ENCODE measurements around the gene UBE2I.

UBE2I gene

DNA sequence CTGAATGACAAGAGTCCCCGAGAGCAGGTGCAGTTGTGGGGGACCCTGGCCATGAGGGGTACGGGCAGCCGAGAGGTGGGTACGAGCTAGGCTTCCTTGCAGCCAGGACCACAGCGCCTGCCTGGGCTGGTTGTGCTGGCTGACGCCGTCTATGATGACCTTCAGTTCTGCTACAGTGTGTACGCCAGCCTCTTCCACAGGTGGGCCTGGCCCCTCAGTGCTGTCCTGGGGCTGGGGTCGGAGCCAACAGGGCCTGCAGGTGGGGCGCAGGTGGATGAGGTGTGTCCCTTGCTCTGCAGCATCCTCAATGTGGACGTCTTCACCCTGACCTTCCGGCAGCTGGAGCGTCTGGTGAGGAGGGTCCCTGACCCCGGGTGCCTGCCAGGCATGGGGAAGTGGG lies 35.1 kb downstream of the UBE2I start:
- DNase-seq, result no peak

DNA sequence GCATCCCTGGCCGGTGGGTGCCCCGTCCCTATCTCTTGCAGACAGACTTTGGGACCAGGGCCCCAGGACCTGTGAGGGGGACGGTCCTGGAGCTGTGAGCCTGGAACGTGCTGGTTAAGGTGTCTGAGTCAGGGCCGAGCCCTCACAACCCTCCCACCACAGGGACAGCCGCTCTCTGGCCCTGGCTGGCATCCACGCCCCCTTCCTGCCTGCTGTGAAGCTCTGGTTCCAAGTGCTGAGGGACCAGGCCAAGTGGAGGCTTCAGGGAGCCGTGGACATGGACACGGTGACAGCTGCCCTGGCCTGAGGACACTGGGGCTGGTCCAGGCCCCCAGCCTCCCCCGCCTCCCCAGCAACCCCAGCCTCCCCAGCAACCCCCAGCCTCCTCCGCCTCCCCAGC lies 35.7 kb downstream of the UBE2I start:
- DNase-seq, result no peak

- no peak for DNase-seq
Measured at GRCh38 chr16:1345651-1346421, 36.4 kb downstream of the UBE2I start.

GRCh38 chr16:1346422-1347285 lies 37.2 kb downstream of the UBE2I start:
- DNase-seq, result no peak

DNA sequence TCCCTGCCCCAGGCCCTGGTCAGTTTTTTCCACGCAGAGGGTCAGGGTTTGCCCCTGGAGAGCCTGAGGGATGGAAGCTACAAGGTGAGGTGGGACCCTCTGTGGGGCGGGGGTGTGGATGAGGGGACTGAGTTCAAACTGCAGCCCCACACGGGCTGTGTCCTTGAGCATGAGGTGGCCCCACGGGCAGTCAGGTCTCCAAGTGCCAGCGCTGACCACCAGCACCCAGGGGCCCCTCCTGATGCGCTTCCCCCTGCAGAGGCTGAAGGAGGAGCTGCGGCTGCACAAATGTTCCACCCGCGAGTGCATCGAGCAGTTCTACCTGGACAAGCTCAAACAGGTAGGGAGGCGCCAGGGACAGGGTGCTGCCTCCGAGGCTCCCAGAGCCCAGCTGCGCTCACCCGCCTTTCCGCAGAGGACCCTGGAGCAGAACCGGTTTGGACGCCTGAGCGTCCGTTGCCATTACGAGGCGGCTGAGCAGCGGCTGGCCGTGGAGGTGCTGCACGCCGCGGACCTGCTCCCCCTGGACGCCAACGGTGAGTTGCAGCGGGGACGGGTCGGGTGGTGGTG lies 37.9 kb downstream of the UBE2I start:
- DNase-seq, result no peak

- no peak for DNase-seq
Measured at GRCh38 chr16:1347962-1348361, 38.5 kb downstream of the UBE2I start.

DNA sequence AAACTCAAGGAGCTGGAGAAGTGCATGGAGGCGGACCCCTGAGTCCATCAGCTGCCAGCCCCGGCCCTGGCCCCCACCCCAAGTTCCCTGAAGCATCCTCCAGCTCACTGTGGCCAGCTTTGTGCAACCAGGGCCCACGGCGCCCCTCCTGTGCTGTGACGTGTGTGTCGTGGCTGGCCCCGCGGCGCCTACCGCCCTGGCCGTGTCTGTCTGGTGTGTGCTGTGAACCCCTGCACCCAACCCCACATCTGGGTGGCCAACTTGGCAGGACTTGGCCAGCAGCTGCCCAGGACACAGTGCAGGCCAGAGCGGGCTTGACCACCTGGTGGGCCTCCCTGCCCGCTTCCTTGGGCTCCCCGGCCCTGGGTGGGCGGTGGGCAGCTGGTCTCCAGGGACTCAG lies 39.0 kb downstream of the UBE2I start:
- DNase-seq, result no peak

GRCh38 chr16:1348926-1349325 lies 39.5 kb downstream of the UBE2I start:
- no peak for DNase-seq

DNA sequence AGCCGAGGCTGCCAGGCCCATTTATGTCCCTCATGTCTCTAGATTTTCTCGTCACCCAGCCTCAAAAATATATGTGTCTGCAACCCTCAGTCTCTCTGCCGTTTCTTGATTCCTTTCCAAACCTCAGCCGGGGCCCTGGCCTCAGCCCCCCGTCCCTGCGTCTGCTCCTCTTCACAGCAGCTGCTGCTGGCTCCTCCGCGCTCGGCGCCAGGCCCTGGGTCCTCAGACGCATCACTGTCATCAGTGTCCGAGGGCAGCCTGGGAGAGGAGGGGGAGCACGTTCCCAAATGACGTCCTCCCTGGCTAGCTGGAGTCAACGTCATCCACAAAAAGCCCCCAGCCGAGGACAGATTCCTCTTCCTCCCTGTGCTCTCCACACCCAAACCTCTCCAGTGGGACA lies 39.9 kb downstream of the UBE2I start:
- no peak for DNase-seq

GRCh38 chr16:1349951-1350350 lies 40.5 kb downstream of the UBE2I start:
- no peak for DNase-seq

GRCh38 chr16:1350691-1351090 lies 41.3 kb downstream of the UBE2I start:
- DNase-seq, result no peak

- no peak for DNase-seq
Measured at GRCh38 chr16:1351215-1351581, 41.8 kb downstream of the UBE2I start.

- DNase-seq, result peak; percentile 88
Measured at GRCh38 chr16:1351582-1352362, 42.3 kb downstream of the UBE2I start, which contains the start of the genes GNPTG and TSR3. Gene GNPTG, plus strand, starts transcription at chr16:1351931. Its CDS starts 35 bp downstream, at chr16:1351966. Gene TSR3, minus strand, starts transcription at chr16:1351878. Its CDS starts 74 bp downstream, at chr16:1351804.

GRCh38 chr16:1354815-1355540 lies 45.5 kb downstream of the UBE2I start:
- no peak for DNase-seq

DNA sequence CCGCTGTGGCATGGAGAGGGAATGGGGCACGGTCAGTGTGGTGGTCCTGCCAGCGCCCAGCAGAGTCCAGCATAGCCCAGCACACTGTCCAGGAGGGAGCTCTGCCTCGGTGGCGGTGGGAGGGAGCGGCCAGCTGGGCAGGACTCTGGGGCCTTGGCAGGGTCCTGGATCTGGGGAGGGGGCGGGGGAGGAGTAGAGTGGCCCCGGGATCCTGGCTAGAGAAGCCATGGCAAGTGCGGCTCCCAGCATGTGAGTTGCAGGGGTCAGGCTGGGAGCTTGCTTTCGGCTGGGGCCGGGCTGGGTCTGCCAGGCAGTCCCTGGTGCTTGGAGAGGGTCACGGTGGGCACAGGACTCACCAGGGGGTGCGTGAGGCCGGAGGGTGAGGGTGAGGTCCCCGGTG lies 46.2 kb downstream of the UBE2I start:
- DNase-seq, result no peak

DNA sequence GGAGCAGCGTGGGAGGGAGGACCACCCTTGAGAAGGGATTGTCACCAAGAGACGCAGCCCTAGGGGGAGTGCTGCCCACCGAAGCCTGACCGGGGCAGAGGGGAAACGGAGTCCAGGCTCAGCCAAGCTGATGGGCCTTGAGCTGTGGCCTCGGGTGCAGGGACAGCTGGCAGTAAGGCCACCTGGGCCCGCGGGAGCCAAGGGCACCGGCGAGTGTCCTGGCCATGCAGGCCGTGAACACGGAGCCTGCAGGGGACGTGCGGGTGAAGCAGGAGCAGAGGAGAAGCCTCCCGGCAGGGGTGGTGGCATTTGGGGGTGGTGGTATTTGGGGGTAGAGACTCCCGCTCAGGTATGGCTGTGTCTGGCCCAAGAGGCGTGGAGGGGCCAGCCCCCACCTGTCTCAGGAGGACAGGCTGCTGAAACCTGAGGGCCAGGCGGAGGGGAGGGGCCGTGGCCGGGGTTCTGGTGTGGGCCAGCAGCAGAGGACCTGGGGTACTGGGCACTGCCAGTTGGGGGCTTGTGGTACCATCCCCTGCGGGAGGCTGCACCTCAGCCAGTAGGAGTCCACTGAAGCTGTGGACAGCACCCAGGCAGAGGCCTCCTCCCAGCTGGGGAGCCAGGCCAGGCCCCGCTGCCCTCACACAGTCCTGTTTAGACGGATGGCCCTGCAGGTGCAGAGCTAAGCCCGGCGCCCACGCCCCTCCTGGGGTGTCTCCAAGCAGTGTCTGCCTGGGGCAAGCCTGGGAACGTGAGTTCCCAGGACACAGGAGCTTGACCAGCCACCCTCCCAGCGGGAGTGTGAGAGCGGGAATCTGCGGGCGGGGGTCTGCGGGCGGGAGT lies 46.8 kb downstream of the UBE2I start:
- DNase-seq, result no peak

GRCh38 chr16:1357906-1358566 lies 48.6 kb downstream of the UBE2I start:
- no peak for DNase-seq

DNA sequence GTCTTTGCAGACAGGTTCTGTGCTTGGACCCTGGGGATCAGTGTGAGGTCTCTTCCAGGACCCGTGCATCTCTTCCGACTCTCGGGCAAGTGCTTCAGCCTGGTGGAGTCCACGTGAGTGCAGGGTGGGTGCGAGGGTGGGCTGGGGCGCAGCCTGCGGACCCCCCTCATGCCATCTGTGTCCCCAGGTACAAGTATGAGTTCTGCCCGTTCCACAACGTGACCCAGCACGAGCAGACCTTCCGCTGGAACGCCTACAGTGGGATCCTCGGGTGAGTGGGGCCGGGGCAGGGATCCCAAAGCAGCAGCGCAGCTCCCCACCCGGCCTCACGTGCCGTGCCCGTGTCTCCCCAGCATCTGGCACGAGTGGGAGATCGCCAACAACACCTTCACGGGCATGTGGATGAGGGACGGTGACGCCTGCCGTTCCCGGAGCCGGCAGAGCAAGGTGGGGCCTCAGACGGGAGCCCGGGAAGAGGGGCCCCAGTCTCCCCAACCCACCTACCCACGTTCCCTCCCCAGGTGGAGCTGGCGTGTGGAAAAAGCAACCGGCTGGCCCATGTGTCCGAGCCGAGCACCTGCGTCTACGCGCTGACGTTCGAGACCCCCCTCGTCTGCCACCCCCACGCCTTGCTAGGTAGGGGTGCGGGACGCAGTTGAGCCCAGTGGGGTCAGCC lies 52.4 kb downstream of the UBE2I start:
- no peak for DNase-seq

GRCh38 chr16:1362807-1363206 lies 53.4 kb downstream of the UBE2I start:
- DNase-seq, result no peak

DNA sequence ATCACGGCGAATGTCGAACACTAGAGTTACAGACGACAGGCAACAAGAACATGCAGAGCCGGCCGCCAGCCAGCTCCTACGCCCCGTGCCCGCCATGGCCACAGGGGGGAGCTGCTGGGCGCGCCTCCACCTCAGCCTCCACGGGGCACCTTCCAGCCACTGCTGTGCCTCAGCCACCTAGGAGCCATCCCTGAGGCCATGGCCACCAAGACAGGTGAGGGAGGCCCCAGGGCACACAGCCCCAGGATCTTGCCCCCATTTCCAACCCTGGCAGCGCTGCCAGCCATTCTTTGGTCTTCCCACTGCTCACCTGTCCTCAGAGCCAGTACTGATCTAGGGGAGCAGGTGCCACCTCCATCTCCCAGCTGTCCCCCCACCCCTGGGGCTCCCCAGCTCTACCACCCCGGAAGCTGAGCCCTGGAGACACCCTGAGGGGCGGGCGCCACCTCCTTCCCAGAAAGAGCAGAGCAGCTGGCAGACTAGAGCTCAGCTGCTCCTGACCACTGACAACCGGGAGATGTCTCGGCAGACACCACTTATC lies 54.1 kb downstream of the UBE2I start:
- DNase-seq, result peak; percentile 14

All from fibroblast of skin of right quadriceps (primary cell).